Astrocyte of the spinal cord (primary cell): ENCODE data around the gene MYO16.

ENCODE experiments used
- DNase-seq: peaks from one replicate; pipeline ENCODE4 v3.0.0; 2011; ENCODE audit warnings: low read depth, low spot score
- H3K4me3 ChIP-seq: 2 replicates; pipeline ENCODE4 v1.5.1; 2011; ENCODE audit warnings: low read depth, mild to moderate bottlenecking, low read length, moderate library complexity
- in situ Hi-C: cut with HindIII; loops from 2 replicates; pipeline ENCODE4 v1.10.0; 2017; ENCODE audit warnings: low sequenced_read_pairs
- TF ChIP-seq, protein P1 (sequence below): IDR thresholded peaks from 2 replicates; pipeline ENCODE4 v1.5.1; 2012; ENCODE audit warnings: low read depth, mild to moderate bottlenecking, low read length, inconsistent platforms

MYO16 gene

DNA sequence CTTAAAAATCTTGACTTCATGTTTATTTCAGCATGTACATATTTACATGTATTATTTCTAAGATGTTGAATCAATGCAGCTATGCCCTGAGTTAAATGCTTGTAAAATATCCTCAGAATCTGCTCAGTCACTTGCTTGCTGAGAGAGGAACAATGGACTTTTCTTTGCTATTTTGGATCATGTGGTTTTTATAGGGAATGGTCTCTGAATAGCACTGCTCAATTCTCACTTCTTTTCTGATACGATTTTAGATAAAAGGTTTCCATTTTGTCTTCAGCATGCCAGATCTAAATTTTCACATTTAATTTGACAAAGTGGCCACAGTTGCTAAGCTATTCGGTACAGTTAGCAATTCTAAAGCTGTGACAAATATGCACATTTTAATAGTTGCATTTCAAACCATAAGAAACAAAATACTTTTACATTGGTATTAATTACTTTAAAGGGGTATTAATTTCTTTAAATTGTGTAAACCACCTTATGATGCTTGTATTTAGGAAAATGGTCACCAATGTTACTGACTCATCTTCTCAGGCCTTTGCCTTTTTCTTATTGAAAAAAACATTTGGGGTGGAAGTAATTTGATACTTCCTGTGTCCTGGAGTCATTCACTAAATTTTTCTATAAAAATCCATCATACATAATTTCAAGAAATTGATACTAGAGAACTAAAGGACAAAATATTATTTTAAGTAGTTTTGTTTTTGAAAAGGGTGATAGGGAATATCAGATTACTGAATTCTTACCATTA lies 113.5 kb downstream of the MYO16 start:
- TF ChIP-seq, protein P1, sequence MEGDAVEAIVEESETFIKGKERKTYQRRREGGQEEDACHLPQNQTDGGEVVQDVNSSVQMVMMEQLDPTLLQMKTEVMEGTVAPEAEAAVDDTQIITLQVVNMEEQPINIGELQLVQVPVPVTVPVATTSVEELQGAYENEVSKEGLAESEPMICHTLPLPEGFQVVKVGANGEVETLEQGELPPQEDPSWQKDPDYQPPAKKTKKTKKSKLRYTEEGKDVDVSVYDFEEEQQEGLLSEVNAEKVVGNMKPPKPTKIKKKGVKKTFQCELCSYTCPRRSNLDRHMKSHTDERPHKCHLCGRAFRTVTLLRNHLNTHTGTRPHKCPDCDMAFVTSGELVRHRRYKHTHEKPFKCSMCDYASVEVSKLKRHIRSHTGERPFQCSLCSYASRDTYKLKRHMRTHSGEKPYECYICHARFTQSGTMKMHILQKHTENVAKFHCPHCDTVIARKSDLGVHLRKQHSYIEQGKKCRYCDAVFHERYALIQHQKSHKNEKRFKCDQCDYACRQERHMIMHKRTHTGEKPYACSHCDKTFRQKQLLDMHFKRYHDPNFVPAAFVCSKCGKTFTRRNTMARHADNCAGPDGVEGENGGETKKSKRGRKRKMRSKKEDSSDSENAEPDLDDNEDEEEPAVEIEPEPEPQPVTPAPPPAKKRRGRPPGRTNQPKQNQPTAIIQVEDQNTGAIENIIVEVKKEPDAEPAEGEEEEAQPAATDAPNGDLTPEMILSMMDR = no peak

DNA sequence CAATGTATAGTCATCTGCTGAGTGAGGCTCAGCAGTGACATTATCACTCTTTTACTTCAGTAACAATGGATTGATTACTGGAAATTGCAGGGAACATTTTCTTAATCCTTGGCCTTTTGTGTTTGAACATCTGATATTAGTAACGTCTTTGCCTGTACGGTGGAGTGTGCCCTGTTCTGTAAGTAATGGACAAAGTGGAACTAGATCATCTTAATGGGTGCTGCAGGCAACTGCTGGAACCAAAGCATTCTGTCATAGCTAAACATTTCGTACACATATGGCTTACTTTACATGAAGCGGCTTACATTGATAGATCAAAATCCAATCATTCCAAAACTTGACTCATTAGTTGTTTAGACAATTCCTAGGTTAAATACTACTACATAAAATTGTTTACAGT lies 114.1 kb downstream of the MYO16 start:
- in situ Hi-C loops = no loop called here

More for the DNA sequence above, 113.5 kb downstream of the MYO16 start:
- DNase-seq = peak; percentile 13
- in situ Hi-C loops = no loop called here
- H3K4me3 ChIP-seq = no peak overlapping the region

DNA sequence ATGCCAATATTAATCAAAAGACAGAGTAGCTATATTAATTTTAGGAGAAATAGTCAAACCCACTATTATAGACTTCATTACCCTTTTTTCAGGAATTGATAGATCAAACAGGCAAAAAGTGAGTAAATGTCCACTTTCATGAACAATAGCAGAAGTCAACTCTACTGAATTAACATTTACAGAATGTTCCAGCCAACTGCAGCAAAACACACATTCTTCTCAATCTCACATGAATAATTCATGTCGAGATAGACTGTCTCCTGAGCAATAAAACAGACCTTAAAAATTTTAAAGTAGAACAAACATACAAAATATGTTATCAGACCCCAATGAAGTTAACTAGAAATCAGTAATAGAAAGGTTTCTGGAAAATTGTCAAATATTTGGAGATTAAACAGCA lies 118.4 kb downstream of the MYO16 start:
- TF ChIP-seq, protein P1 = no peak
- H3K4me3 ChIP-seq = no peak overlapping the region
- in situ Hi-C loops = no loop called here
- DNase-seq = no peak

More for the DNA sequence above, 114.1 kb downstream of the MYO16 start:
- no peak overlapping the region for H3K4me3 ChIP-seq
- TF ChIP-seq, protein P1 = no peak
- DNase-seq = no peak

DNA sequence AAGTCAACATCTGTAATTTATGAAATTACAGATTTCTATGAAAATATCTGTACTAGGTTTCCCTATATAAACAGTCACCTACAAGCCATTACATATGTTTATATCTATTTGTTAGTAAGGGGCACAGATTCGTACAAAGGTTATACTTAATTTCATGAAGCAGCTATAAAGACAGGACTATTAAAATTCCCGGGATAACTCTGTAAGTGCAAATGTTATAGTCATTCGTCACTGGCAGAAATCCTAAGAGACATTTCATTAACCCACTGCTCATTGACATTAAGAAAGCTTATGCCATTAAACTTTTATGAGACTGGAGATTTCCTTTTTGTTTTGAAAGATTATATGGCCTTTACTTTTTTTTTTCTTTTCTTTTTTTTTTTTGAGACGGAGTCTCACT lies 122.9 kb downstream of the MYO16 start:
- in situ Hi-C loops = no loop called here
- TF ChIP-seq, protein P1 = no peak
- DNase-seq = no peak
- no peak overlapping the region for H3K4me3 ChIP-seq

DNA sequence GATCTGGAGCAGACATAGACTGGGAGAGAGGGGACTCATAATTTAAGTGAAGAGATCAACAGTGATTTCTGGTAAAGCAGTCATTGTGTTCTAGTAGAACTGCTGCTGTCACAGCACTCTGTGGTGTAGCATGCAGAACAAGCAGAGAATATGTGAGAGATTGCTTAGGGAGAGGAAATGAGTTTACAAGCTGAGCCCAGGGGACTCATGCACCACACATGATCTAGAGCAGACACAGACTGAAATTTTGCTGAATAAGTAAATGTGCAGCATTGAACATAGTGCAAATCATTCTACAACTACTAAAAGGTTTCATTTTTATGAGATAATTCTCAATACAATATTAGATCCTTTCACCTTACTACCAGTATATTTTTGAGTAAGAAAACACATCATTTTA lies 125.7 kb downstream of the MYO16 start:
- TF ChIP-seq, protein P1 = no peak
- no peak overlapping the region for H3K4me3 ChIP-seq
- in situ Hi-C loops = no loop called here
- no peak for DNase-seq

DNA sequence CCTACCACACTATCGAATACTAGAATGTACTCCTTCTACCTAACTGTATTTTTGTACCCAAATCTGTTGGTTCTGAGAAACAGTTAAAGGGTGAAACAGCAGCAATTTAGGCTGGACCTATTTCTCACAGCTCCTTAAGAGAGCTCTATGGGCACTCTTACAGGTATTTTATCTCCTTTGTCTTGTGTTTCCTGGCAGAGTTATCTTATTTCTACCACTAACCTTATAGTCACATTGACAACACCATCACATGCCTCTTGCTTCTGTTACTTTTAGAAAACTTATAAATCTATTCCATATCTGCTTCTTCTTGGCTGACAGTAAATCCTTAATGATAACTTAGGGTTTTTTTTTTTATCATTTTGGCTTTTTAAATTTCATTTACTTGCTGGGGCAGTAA lies 130.7 kb downstream of the MYO16 start:
- in situ Hi-C loops = no loop called here
- DNase-seq = no peak
- H3K4me3 ChIP-seq = no peak overlapping the region
- TF ChIP-seq, protein P1 = no peak
